Measurements from ENCODE around the gene S100A13.

DNA sequence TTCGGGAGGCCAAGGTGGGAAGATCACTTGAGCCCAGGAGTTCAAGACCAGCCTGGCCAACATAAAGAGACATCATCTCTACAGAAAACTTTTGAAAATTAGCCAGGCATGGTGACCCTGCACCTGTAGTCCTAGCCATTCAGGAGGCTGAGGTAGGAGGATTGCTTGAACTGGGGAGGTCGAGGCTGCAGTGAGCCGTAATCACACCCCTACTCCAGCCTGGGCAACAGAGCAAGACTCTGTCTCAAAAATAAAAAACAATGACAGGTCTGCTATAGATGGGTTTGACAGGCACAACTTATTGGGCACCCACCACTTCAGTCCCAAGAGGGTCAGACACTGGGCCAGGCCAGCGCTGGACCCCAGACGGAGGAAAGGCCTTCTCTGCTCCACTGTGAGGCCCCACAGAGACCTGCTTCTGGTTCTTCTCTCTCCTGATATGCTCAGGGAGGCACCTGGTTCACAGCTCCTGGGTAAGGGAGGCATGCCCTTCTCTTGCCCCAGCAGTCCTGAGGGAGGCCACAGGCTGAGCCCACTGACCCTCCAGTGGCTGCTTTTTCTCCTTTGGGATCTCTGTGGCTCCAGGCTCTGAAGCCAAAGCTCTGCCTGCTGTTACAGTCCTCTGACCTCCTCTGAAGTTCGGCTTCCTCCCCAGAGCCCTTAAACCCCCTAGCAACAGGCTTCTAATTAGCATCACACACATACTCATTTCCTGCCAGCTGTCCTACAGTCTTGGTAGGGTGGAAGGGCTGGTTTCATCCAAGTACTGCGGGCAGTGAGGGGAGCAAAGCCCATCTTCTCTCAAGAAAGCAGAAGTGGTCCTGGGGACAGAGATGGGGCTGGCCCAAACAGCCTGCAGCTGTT, 28.8 kb downstream of the S100A13 start:
- no peak for TF ChIP-seq ZBTB11 (CRISPR knock-in tag; IDR thresholded peaks at IDR 0.05)
- TF ChIP-seq POLR2A (IDR thresholded peaks at IDR 0.05; ENCODE audit: low read depth, low read length) = peak; percentile 76
- TF ChIP-seq KDM1A (IDR thresholded peaks at IDR 0.05; ENCODE audit: borderline replicate concordance) = no peak
- TF ChIP-seq JUNB (IDR thresholded peaks at IDR 0.05) = peak; percentile 9; the same call in 1 of the 2 replicates
- TF ChIP-seq HDAC2 (IDR thresholded peaks at IDR 0.05) = no peak
- peak; percentile 89 for TF ChIP-seq POU2F2 (IDR thresholded peaks at IDR 0.05; ENCODE audit: borderline replicate concordance, low read depth, low read length)
- no peak for TF ChIP-seq BRCA1 (IDR thresholded peaks at IDR 0.05; ENCODE audit: low read depth, low read length)
- TF ChIP-seq RAD21 (IDR thresholded peaks at IDR 0.05; ENCODE audit: insufficient read depth, low read depth, low read length) = 0 out of 2 replicates have a peak, but pooled peaks have one; percentile 13
- no peak; the same call in 1 of the 2 replicates for TF ChIP-seq FOXK2 (IDR thresholded peaks at IDR 0.05)
- TF ChIP-seq, protein P1, sequence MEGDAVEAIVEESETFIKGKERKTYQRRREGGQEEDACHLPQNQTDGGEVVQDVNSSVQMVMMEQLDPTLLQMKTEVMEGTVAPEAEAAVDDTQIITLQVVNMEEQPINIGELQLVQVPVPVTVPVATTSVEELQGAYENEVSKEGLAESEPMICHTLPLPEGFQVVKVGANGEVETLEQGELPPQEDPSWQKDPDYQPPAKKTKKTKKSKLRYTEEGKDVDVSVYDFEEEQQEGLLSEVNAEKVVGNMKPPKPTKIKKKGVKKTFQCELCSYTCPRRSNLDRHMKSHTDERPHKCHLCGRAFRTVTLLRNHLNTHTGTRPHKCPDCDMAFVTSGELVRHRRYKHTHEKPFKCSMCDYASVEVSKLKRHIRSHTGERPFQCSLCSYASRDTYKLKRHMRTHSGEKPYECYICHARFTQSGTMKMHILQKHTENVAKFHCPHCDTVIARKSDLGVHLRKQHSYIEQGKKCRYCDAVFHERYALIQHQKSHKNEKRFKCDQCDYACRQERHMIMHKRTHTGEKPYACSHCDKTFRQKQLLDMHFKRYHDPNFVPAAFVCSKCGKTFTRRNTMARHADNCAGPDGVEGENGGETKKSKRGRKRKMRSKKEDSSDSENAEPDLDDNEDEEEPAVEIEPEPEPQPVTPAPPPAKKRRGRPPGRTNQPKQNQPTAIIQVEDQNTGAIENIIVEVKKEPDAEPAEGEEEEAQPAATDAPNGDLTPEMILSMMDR (IDR thresholded peaks at IDR 0.05 in 2 of 3, conservative IDR thresholded peaks at IDR 0.05 in 1 of 3; ENCODE audit: control insufficient read depth in 2 of 3, extremely low read depth in 1 of 3, insufficient read depth in 1 of 3, low read depth in 3 of 3, low read length in 3 of 3) = no peak
